ENCODE data around the gene MARCHF11.

DNA sequence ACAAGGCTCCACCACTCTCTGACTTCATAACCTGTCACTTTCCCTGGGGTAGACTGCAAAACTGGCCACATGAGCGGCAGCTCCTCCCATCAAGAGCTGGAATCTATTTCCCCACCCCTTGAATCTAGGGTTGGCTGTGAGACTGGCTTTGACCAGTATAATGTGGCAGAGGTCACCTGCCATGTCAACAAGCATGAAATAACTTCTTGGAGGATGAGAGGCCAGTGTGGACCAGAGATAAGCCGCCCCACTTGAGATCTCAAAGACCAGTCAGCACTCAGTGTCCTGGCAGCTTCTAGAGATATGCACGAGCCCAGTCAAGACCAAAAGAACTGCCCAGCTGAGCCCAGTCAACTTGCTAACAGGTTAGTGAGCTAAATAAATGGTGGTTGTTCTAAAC, 59.0 kb downstream of the MARCHF11 start:
- TF ChIP-seq, protein P1, sequence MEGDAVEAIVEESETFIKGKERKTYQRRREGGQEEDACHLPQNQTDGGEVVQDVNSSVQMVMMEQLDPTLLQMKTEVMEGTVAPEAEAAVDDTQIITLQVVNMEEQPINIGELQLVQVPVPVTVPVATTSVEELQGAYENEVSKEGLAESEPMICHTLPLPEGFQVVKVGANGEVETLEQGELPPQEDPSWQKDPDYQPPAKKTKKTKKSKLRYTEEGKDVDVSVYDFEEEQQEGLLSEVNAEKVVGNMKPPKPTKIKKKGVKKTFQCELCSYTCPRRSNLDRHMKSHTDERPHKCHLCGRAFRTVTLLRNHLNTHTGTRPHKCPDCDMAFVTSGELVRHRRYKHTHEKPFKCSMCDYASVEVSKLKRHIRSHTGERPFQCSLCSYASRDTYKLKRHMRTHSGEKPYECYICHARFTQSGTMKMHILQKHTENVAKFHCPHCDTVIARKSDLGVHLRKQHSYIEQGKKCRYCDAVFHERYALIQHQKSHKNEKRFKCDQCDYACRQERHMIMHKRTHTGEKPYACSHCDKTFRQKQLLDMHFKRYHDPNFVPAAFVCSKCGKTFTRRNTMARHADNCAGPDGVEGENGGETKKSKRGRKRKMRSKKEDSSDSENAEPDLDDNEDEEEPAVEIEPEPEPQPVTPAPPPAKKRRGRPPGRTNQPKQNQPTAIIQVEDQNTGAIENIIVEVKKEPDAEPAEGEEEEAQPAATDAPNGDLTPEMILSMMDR (IDR thresholded peaks at IDR 0.05) = no peak
- no peak for TF ChIP-seq ZFX (IDR thresholded peaks at IDR 0.05; ENCODE audit: borderline replicate concordance)
